Measurements from ENCODE around the gene ADCY7. TPM values are rescaled to one million over a fixed set of nuclear protein-coding genes. Genes with fewer than 3 reads are reported as not detected.

The ADCY7 gene
- total and polyA plus RNA-seq, 9 of the 15 experiments (the other 6 are each of a cell fraction or from before 2014, with no cell fraction given), result 2.3 to 108 (median 28.6) TPM

DNA sequence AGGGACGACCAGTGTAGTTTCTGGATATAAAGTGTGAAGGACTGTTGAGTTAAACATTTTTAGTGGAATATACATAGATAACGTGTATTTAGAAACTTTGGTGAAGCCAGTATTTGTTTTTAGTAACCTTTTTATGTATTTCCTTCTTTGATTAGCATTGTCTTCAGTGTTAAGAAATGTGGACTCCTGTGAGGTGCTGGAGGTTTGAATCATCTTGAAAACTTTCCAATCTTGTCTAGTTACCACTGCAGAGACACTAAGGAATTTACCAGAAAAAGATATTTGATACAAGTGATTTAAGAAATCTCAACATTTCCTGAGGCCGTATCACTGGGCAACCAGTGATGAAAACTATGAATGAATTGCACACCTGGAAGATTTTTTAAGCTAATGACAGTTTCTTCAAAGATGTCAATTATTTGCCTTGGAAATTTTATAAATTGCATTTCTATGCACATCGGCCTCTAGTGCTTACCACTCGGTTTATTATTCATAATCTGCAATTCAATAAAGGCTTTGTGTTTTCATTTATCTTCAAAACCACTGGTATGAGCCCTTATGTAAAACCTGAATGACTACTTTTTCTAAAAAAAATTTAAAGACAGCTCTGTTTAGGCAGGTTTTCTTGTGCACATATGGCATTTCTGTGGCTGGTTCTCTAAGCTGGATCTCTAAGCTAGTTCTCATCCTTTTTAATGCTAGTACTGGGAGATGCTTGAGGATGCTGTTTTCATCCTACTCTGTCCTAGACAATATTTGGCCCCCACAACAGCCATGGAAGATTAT lies 31.4 kb upstream of the ADCY7 start (continued):
- TF ChIP-seq HMG20B (CRISPR knock-in tag; IDR thresholded peaks at IDR 0.05) (no peak), RNF219 (CRISPR knock-in tag; IDR thresholded peaks at IDR 0.05) (no peak), RUNX1 (IDR thresholded peaks at IDR 0.05; ENCODE audit: low read depth) (no peak), PHF21A (IDR thresholded peaks at IDR 0.05; ENCODE audit: borderline replicate concordance, low read depth) (no peak), BCL6 (CRISPR knock-in tag; IDR thresholded peaks at IDR 0.05) (no peak), ZNF133 (CRISPR knock-in tag; IDR thresholded peaks at IDR 0.05) (no peak)

DNA sequence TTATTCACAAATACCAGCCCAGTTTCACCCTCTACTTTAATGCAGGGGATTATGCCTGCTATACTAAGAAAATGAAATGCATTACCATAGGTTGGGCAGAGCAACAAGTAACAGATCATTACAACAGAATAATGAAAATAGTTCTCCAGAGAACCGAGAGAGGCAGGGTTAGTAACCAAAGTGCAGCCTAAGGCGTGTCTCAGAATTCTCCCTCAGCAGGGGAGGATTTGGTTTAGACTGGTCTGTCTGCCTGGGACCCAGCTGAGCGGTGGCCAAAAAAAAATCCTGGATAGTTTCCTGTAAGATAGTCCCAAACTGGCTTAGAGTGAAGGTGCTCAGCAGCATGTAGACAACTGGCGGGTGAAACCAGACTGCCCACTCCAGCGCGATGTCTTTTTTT lies 30.8 kb upstream of the ADCY7 start:
- no peak overlapping the region for H2AFZ ChIP-seq (ENCODE audit: low read depth, low read length)
- H3K27ac ChIP-seq (ENCODE audit: extremely low read depth, low read depth, low read length), result no peak overlapping the region
- intact Hi-C loops (cut with micrococcal nuclease) (no loop called here), in situ Hi-C loops (cut with MboI) (no loop called here)
- H3K36me3 ChIP-seq (ENCODE audit: control insufficient read depth, insufficient read depth, low read length), result no peaks in the 10 kb centered on the region
- H4K20me1 ChIP-seq (replicated peaks; ENCODE audit: control insufficient read depth, insufficient read depth, low read length), result no peaks in the 10 kb centered on the region
- H3K4me1 ChIP-seq (replicated peaks in 1 of 2; ENCODE audit: control insufficient read depth in 2 of 2, insufficient read depth in 2 of 2, low read length in 2 of 2), result no peaks in the 10 kb centered on the region
- TF ChIP-seq PRDM10 (IDR thresholded peaks at IDR 0.05; ENCODE audit: partially characterized antibody), result peak; percentile 23
- TF ChIP-seq DACH1 (IDR thresholded peaks at IDR 0.05; ENCODE audit: partially characterized antibody), result no peak
- FAIRE-seq (no peak), DNase-seq (ENCODE audit: extremely low read depth in 1 of 4, low spot score in 3 of 4) (no peak), ATAC-seq (peak; percentile 55)
- no peaks in the 10 kb centered on the region for H3K9me1 ChIP-seq (ENCODE audit: control insufficient read depth, insufficient read depth, low read length)
- no peak overlapping the region for H3K4me2 ChIP-seq (ENCODE audit: insufficient read depth, low read length)
- CTCF ChIA-PET (ENCODE audit: low intra/inter-chr PET ratio), result no interaction called here
- no peaks in the 10 kb centered on the region for H3K9me3 ChIP-seq (replicated peaks; ENCODE audit: control insufficient read depth, insufficient read depth, low read depth, low read length)
- BruUV-seq (replicated peaks), result no TSS peak
- no peaks in the 10 kb centered on the region for H3K79me2 ChIP-seq (ENCODE audit: control insufficient read depth, insufficient read depth, low read length)
- POLR2A ChIA-PET, result interaction anchor here (0.7 to 1.2 kb wide), 2 partner anchors 9 to 10 kb away, joined by 3 read pairs; no protein-coding TSS in a partner anchor
- WGBS (ENCODE audit: insufficient coverage, low coverage, missing lambda C conversion rate), result 58% methylated on average over 5 of the region's 6 CpGs
- no peak overlapping the region; a peak in 1 of 4 replicates for H3K9ac ChIP-seq (ENCODE audit: insufficient read depth in 1 of 2, low read depth in 2 of 2, low read length in 2 of 2)
- no peaks in the 10 kb centered on the region for H3K27me3 ChIP-seq (ENCODE audit: control insufficient read depth in 2 of 2, insufficient read depth in 2 of 2, low read length in 2 of 2)
- H3K4me3 ChIP-seq, result no peak overlapping the region
